ENCODE measurements around the gene RANBP1.

- TF ChIP-seq CTCF (IDR thresholded peaks at IDR 0.05) (no peak), POLR2A (IDR thresholded peaks at IDR 0.05) (no peak)
Observed at GRCh38 chr22:20138868-20139267, 23.0 kb downstream of the RANBP1 start.

All from transverse colon (tissue), 3 donors.